Stomach smooth muscle (tissue), 2 donors: Measurements from ENCODE around the gene SLC1A1.

ENCODE experiments used
- H3K27ac ChIP-seq: one replicate; pipeline ENCODE4 v1.7.0; 2013; ENCODE audit warnings: mild to moderate bottlenecking, low read length, inconsistent platforms
- H3K27me3 ChIP-seq, 2 donors: one replicate each; pipeline ENCODE4 v1.7.0; 2013; ENCODE audit warnings: low read length in 2 of 2; ENCODE audit not compliant: insufficient read depth in 2 of 2, control insufficient read depth in 1 of 2
- H3K36me3 ChIP-seq, 2 donors: one replicate each; pipeline ENCODE4 v1.7.0; 2013; ENCODE audit warnings: low read length in 2 of 2; ENCODE audit not compliant: control insufficient read depth in 2 of 2, insufficient read depth in 2 of 2
- H3K4me1 ChIP-seq: one replicate; pipeline ENCODE4 v1.7.0; 2013; ENCODE audit warnings: low read length; ENCODE audit not compliant: control insufficient read depth, insufficient read depth
- H3K4me3 ChIP-seq, 2 donors: one replicate each; pipeline ENCODE4 v1.7.0; 2013; ENCODE audit warnings: low read length in 2 of 2
- H3K9ac ChIP-seq, 2 donors: one replicate each; pipeline ENCODE4 v1.7.0; 2013; ENCODE audit warnings: low read length in 2 of 2, mild to moderate bottlenecking in 1 of 2
- H3K9me3 ChIP-seq, 2 donors: one replicate each; pipeline ENCODE4 v1.7.0; 2013; ENCODE audit warnings: low read length in 2 of 2; ENCODE audit not compliant: control insufficient read depth in 2 of 2
- donor health status: healthy.
- donor health status: Pancreatic carcinoma.

The SLC1A1 gene

GRCh38 chr9:4489919-4490704 lies at the start of gene SLC1A1:
Gene SLC1A1, plus strand, starts transcription at chr9:4490468. Its CDS starts 212 bp downstream, at chr9:4490680.
- Histone ChIP-seq H3K27ac (peak within 1 kb of the TSS; percentile 66), H3K4me1 (peaks cover 13% of the 10 kb centered on the region), H3K4me3 (peak within 1 kb of the TSS; percentile 82 to 90), H3K27me3 (no peaks in the 10 kb centered on the region), H3K9ac (peak within 1 kb of the TSS; percentile 68 to 70), H3K9me3 (no peaks in the 10 kb centered on the region), H3K36me3 (no peaks in the 10 kb centered on the region)

GRCh38 chr9:4442806-4443205 lies 47.5 kb upstream of the SLC1A1 start:
- Histone ChIP-seq H3K4me3 (no peak overlapping the region), H3K4me1 (no peaks in the 10 kb centered on the region), H3K9ac (no peak overlapping the region), H3K27me3 (no peaks in the 10 kb centered on the region), H3K36me3 (no peaks in the 10 kb centered on the region), H3K9me3 (no peaks in the 10 kb centered on the region), H3K27ac (no peak overlapping the region)

GRCh38 chr9:4443439-4443838 lies 46.8 kb upstream of the SLC1A1 start:
- Histone ChIP-seq H3K9me3 (no peaks in the 10 kb centered on the region), H3K4me1 (no peaks in the 10 kb centered on the region)

GRCh38 chr9:4461437-4461836 lies 28.8 kb upstream of the SLC1A1 start:
- H3K36me3 ChIP-seq: no peaks in the 10 kb centered on the region
- H3K27ac ChIP-seq: no peak overlapping the region
- H3K4me3 ChIP-seq: no peak overlapping the region
- no peak overlapping the region for H3K9ac ChIP-seq
- no peaks in the 10 kb centered on the region for H3K4me1 ChIP-seq
- no peaks in the 10 kb centered on the region for H3K9me3 ChIP-seq
- no peaks in the 10 kb centered on the region for H3K27me3 ChIP-seq

More at GRCh38 chr9:4443439-4443838, 46.8 kb upstream of the SLC1A1 start:
- no peaks in the 10 kb centered on the region for H3K27me3 ChIP-seq
- no peak overlapping the region for H3K27ac ChIP-seq
- H3K36me3 ChIP-seq: no peaks in the 10 kb centered on the region
- H3K9ac ChIP-seq: no peak overlapping the region
- H3K4me3 ChIP-seq: no peak overlapping the region

- Histone ChIP-seq H3K4me3 (no peak overlapping the region), H3K27ac (no peak overlapping the region), H3K4me1 (no peaks in the 10 kb centered on the region), H3K9me3 (no peaks in the 10 kb centered on the region), H3K9ac (no peak overlapping the region), H3K36me3 (no peaks in the 10 kb centered on the region), H3K27me3 (no peaks in the 10 kb centered on the region)
Measured at GRCh38 chr9:4463824-4464223, 26.4 kb upstream of the SLC1A1 start.

- Histone ChIP-seq H3K9me3 (no peaks in the 10 kb centered on the region), H3K9ac (no peak overlapping the region), H3K4me1 (no peaks in the 10 kb centered on the region)
Measured at GRCh38 chr9:4464911-4465513, 25.3 kb upstream of the SLC1A1 start.

GRCh38 chr9:4465910-4466309 lies 24.4 kb upstream of the SLC1A1 start:
- H3K4me1 ChIP-seq: no peaks in the 10 kb centered on the region
- no peak overlapping the region for H3K9ac ChIP-seq
- H3K4me3 ChIP-seq: no peak overlapping the region
- no peak overlapping the region for H3K27ac ChIP-seq
- no peaks in the 10 kb centered on the region for H3K9me3 ChIP-seq
- no peaks in the 10 kb centered on the region for H3K36me3 ChIP-seq
- H3K27me3 ChIP-seq: no peaks in the 10 kb centered on the region

More at GRCh38 chr9:4464911-4465513, 25.3 kb upstream of the SLC1A1 start:
- no peaks in the 10 kb centered on the region for H3K36me3 ChIP-seq
- H3K4me3 ChIP-seq: no peak overlapping the region
- H3K27me3 ChIP-seq: no peaks in the 10 kb centered on the region
- no peak overlapping the region for H3K27ac ChIP-seq

GRCh38 chr9:4475301-4475700 lies 15.0 kb upstream of the SLC1A1 start:
- Histone ChIP-seq H3K4me1 (no peaks in the 10 kb centered on the region), H3K27ac (no peak overlapping the region), H3K9ac (no peak overlapping the region), H3K36me3 (no peaks in the 10 kb centered on the region), H3K4me3 (no peak overlapping the region), H3K27me3 (no peaks in the 10 kb centered on the region), H3K9me3 (no peaks in the 10 kb centered on the region)

GRCh38 chr9:4486176-4486575 lies 4.1 kb upstream of the SLC1A1 start:
- no peak overlapping the region for H3K9ac ChIP-seq
- peaks cover 7% of the 10 kb centered on the region for H3K4me1 ChIP-seq
- H3K36me3 ChIP-seq: no peaks in the 10 kb centered on the region
- H3K27me3 ChIP-seq: no peaks in the 10 kb centered on the region
- H3K27ac ChIP-seq: no peak overlapping the region
- H3K9me3 ChIP-seq: no peaks in the 10 kb centered on the region
- no peak overlapping the region for H3K4me3 ChIP-seq

- H3K36me3 ChIP-seq: no peaks in the 10 kb centered on the region
- peak overlapping the region; percentile 66 for H3K27ac ChIP-seq
- no peaks in the 10 kb centered on the region for H3K9me3 ChIP-seq
- no peaks in the 10 kb centered on the region for H3K27me3 ChIP-seq
- H3K4me1 ChIP-seq: peaks cover 13% of the 10 kb centered on the region
- H3K4me3 ChIP-seq: peak overlapping the region; percentile 82 to 90
- H3K9ac ChIP-seq: peak overlapping the region; percentile 68 to 70
Measured at GRCh38 chr9:4489562-4489918, 728 bp upstream of the SLC1A1 start.
